ENCODE results near the gene DNAAF2. TPM values are rescaled to one million over a fixed set of nuclear protein-coding genes. Genes with fewer than 3 reads are reported as not detected.

Gene DNAAF2
- total and polyA plus RNA-seq, 2 experiments from 2014 or later = 11.0 to 11.1 TPM

GRCh38 chr14:49623387-49623786 is 11.7 kb downstream of the DNAAF2 start:
- no peaks in the 10 kb centered on the region for H3K27me3 ChIP-seq (replicated peaks; ENCODE audit: insufficient read depth)
- TF ChIP-seq EZH2phosphoT487 (IDR thresholded peaks at IDR 0.05; ENCODE audit: insufficient read depth, low read depth) (no peak), EZH2 (IDR thresholded peaks at IDR 0.05; ENCODE audit: insufficient read depth, poor library complexity, severe bottlenecking) (no peak)
- peaks cover 35% of the 10 kb centered on the region for H3F3A ChIP-seq (ENCODE audit: insufficient read depth)
- peaks cover 14% of the 10 kb centered on the region for H3K36me3 ChIP-seq (ENCODE audit: low read depth)
- H3K4me2 ChIP-seq (ENCODE audit: unreplicated experiment) = peak overlapping the region; percentile 90
- H3K9me3 ChIP-seq (ENCODE audit: low read depth) = no peaks in the 10 kb centered on the region
- in situ Hi-C loops (cut with MboI) = no loop called here
- H2AFZ ChIP-seq = no peak overlapping the region
- H3K79me2 ChIP-seq (ENCODE audit: insufficient read depth) = peaks cover 97% of the 10 kb centered on the region
- H4K20me1 ChIP-seq (ENCODE audit: insufficient read depth) = no peaks in the 10 kb centered on the region
- WGBS, 2 experiments (ENCODE audit: low coverage in 1 of 2, low lambda C conversion rate in 2 of 2, missing lambda C conversion rate in 2 of 2) = 76 to 78% methylated on average over 3 of the region's 3 CpGs
- peaks cover 31% of the 10 kb centered on the region for H3K4me1 ChIP-seq (ENCODE audit: insufficient read depth)
- DNase-seq = no peak
- peak overlapping the region; percentile 90 for H3K4me3 ChIP-seq
- peak overlapping the region; percentile 94 for H3K9ac ChIP-seq
- peak overlapping the region; percentile 0; the same call in 1 of the 2 replicates for H3K27ac ChIP-seq
- no peaks in the 10 kb centered on the region for H3K9me2 ChIP-seq (ENCODE audit: insufficient read depth)

GRCh38 chr14:49622022-49622607 is 12.9 kb downstream of the DNAAF2 start:
- H3F3A ChIP-seq (ENCODE audit: insufficient read depth) = peaks cover 46% of the 10 kb centered on the region
- H3K79me2 ChIP-seq (ENCODE audit: insufficient read depth) = peaks cover 95% of the 10 kb centered on the region
- in situ Hi-C loops (cut with MboI) = no loop called here
- H3K4me1 ChIP-seq (ENCODE audit: insufficient read depth) = peaks cover 44% of the 10 kb centered on the region
- H3K9ac ChIP-seq = peak overlapping the region; percentile 94
- peak overlapping the region; percentile 90 for H3K4me2 ChIP-seq (ENCODE audit: unreplicated experiment)
- no peaks in the 10 kb centered on the region for H4K20me1 ChIP-seq (ENCODE audit: insufficient read depth)
- H2AFZ ChIP-seq = no peak overlapping the region
- H3K9me3 ChIP-seq (ENCODE audit: low read depth) = no peaks in the 10 kb centered on the region
- DNase-seq = peak; percentile 22
- TF ChIP-seq EZH2phosphoT487 (IDR thresholded peaks at IDR 0.05; ENCODE audit: insufficient read depth, low read depth) (no peak), EZH2 (IDR thresholded peaks at IDR 0.05; ENCODE audit: insufficient read depth, poor library complexity, severe bottlenecking) (no peak)
- H3K4me3 ChIP-seq = peak overlapping the region; percentile 90
- H3K27ac ChIP-seq = peak overlapping the region; percentile 0; the same call in 1 of the 2 replicates
- WGBS, 2 experiments (ENCODE audit: low coverage in 1 of 2, low lambda C conversion rate in 2 of 2, missing lambda C conversion rate in 2 of 2) = 30 to 40% methylated on average over 3 of the region's 3 CpGs
- peaks cover 20% of the 10 kb centered on the region for H3K36me3 ChIP-seq (ENCODE audit: low read depth)
- no peaks in the 10 kb centered on the region for H3K27me3 ChIP-seq (replicated peaks; ENCODE audit: insufficient read depth)
- no peaks in the 10 kb centered on the region for H3K9me2 ChIP-seq (ENCODE audit: insufficient read depth)

- Histone ChIP-seq H3K27me3 (replicated peaks; ENCODE audit: insufficient read depth) (no peaks in the 10 kb centered on the region), H4K20me1 (ENCODE audit: insufficient read depth) (no peaks in the 10 kb centered on the region), H3K9ac (peak overlapping the region; percentile 94), H3K4me2 (ENCODE audit: unreplicated experiment) (peak overlapping the region; percentile 90), H3K9me3 (ENCODE audit: low read depth) (no peaks in the 10 kb centered on the region), H2AFZ (peak overlapping the region; percentile 76), H3K36me3 (ENCODE audit: low read depth) (peaks cover 21% of the 10 kb centered on the region), H3F3A (ENCODE audit: insufficient read depth) (peaks cover 55% of the 10 kb centered on the region), H3K4me3 (peak overlapping the region; percentile 90), H3K4me1 (ENCODE audit: insufficient read depth) (peaks cover 51% of the 10 kb centered on the region), H3K27ac (peak overlapping the region; percentile 96), H3K79me2 (ENCODE audit: insufficient read depth) (peaks cover 95% of the 10 kb centered on the region), H3K9me2 (ENCODE audit: insufficient read depth) (no peaks in the 10 kb centered on the region)
- TF ChIP-seq EZH2phosphoT487 (IDR thresholded peaks at IDR 0.05; ENCODE audit: insufficient read depth, low read depth) (no peak), EZH2 (IDR thresholded peaks at IDR 0.05; ENCODE audit: insufficient read depth, poor library complexity, severe bottlenecking) (no peak)
- 4 to 5% methylated on average over 54 to 65 of the region's 65 CpGs for WGBS, 2 experiments (ENCODE audit: low coverage in 1 of 2, low lambda C conversion rate in 2 of 2, missing lambda C conversion rate in 2 of 2)
- peak; percentile 76 for DNase-seq
- in situ Hi-C loops (cut with MboI) = no loop called here
Measured at GRCh38 chr14:49621114-49621881, 13.7 kb downstream of the DNAAF2 start.

- in situ Hi-C loops (cut with MboI) = no loop called here
- TF ChIP-seq EZH2 (IDR thresholded peaks at IDR 0.05; ENCODE audit: insufficient read depth, poor library complexity, severe bottlenecking) = no peak
- TF ChIP-seq EZH2phosphoT487 (IDR thresholded peaks at IDR 0.05; ENCODE audit: insufficient read depth, low read depth) = no peak
Measured at GRCh38 chr14:49620182-49621113, 14.6 kb downstream of the DNAAF2 start, which contains the start of the genes MGAT2 and RPL36AL. TSS of gene MGAT2 (plus strand) at chr14:49620799. CDS start at chr14:49621269, 470 bp downstream. TSS of gene RPL36AL (minus strand) at chr14:49620626. CDS start at chr14:49619104, 1,522 bp downstream.

More at GRCh38 chr14:49620182-49621113, 14.6 kb downstream of the DNAAF2 start, which contains the start of the genes MGAT2 and RPL36AL:
- DNase-seq = peak; percentile 99
- WGBS, 2 experiments (ENCODE audit: low coverage in 1 of 2, low lambda C conversion rate in 2 of 2, missing lambda C conversion rate in 2 of 2) = 1 to 2% methylated on average over 78 of the region's 85 CpGs
- peaks cover 91% of the 10 kb centered on the region for H3K79me2 ChIP-seq (ENCODE audit: insufficient read depth)
- H3K9me3 ChIP-seq (ENCODE audit: low read depth) = no peaks in the 10 kb centered on the region
- peak within 1 kb of the TSS; percentile 76 for H2AFZ ChIP-seq
- H3K9ac ChIP-seq = peak within 1 kb of the TSS; percentile 94
- H3K27ac ChIP-seq = peak within 1 kb of the TSS; percentile 96
- H4K20me1 ChIP-seq (ENCODE audit: insufficient read depth) = no peaks in the 10 kb centered on the region
- H3K4me2 ChIP-seq (ENCODE audit: unreplicated experiment) = peak within 1 kb of the TSS; percentile 90
- peak within 1 kb of the TSS; percentile 90 for H3K4me3 ChIP-seq
- H3K27me3 ChIP-seq (replicated peaks; ENCODE audit: insufficient read depth) = no peaks in the 10 kb centered on the region
- peaks cover 51% of the 10 kb centered on the region for H3K4me1 ChIP-seq (ENCODE audit: insufficient read depth)
- H3K36me3 ChIP-seq (ENCODE audit: low read depth) = peaks cover 21% of the 10 kb centered on the region
- H3K9me2 ChIP-seq (ENCODE audit: insufficient read depth) = no peaks in the 10 kb centered on the region
- H3F3A ChIP-seq (ENCODE audit: insufficient read depth) = peaks cover 61% of the 10 kb centered on the region

Measured in GM23248 (cell line).